GM18867 (cell line): ENCODE results near the gene KDM8.

ENCODE experiments used
- ATAC-seq: cut with Tn5 transposase; IDR thresholded peaks from one replicate; pipeline ENCODE4 v1.9.1; 2021; ENCODE audit warnings: mild to moderate bottlenecking, moderate library complexity; ENCODE audit not compliant: unreplicated experiment

Gene KDM8

GRCh38 chr16:27203507-27204311 lies at the start of gene KDM8:
Gene KDM8 (plus strand): TSS chr16:27203526. CDS start chr16:27210124, 6,598 bp downstream.
- ATAC-seq, result peak; percentile 84

GRCh38 chr16:27154705-27155521 lies 48.4 kb upstream of the KDM8 start:
- ATAC-seq, result no peak

- ATAC-seq, result no peak
Measured at GRCh38 chr16:27156579-27156978, 46.7 kb upstream of the KDM8 start.

- no peak for ATAC-seq
Measured at GRCh38 chr16:27161398-27161797, 41.9 kb upstream of the KDM8 start.

GRCh38 chr16:27164352-27164751 lies 39.0 kb upstream of the KDM8 start:
- no peak for ATAC-seq

- ATAC-seq, result no peak
Measured at GRCh38 chr16:27165576-27165975, 37.8 kb upstream of the KDM8 start.

- ATAC-seq, result no peak
Measured at GRCh38 chr16:27168790-27169189, 34.5 kb upstream of the KDM8 start.

GRCh38 chr16:27169511-27170071 lies 33.7 kb upstream of the KDM8 start:
- ATAC-seq, result no peak

GRCh38 chr16:27171584-27171983 lies 31.7 kb upstream of the KDM8 start:
- no peak for ATAC-seq

GRCh38 chr16:27174007-27174406 lies 29.3 kb upstream of the KDM8 start:
- ATAC-seq, result no peak

GRCh38 chr16:27174798-27175197 lies 28.5 kb upstream of the KDM8 start:
- ATAC-seq, result no peak

- no peak for ATAC-seq
Measured at GRCh38 chr16:27175888-27176287, 27.4 kb upstream of the KDM8 start.

GRCh38 chr16:27177031-27177774 lies 26.1 kb upstream of the KDM8 start:
- ATAC-seq, result no peak

GRCh38 chr16:27179500-27180072 lies 23.7 kb upstream of the KDM8 start:
- peak; percentile 66 for ATAC-seq

- no peak for ATAC-seq
Measured at GRCh38 chr16:27181019-27181790, 22.1 kb upstream of the KDM8 start.

- no peak for ATAC-seq
Measured at GRCh38 chr16:27182906-27183405, 20.4 kb upstream of the KDM8 start.

- ATAC-seq, result no peak
Measured at GRCh38 chr16:27185776-27186130, 17.6 kb upstream of the KDM8 start.

GRCh38 chr16:27188633-27189032 lies 14.7 kb upstream of the KDM8 start:
- no peak for ATAC-seq

GRCh38 chr16:27189335-27189972 lies 13.9 kb upstream of the KDM8 start:
- no peak for ATAC-seq
